BJ (cell line): ENCODE results near the gene HMCN2. TPM values are rescaled to one million over a fixed set of nuclear protein-coding genes. Genes with fewer than 3 reads are reported as not detected.

Experiments used
- CTCF ChIA-PET: fragments of 350-600 bp; formaldehyde crosslinking; extraction: SDS; loops from one replicate; lab custom pipeline; 2021; ENCODE audit warnings: antibody characterized with exemption, inconsistent platforms; lab: Yijun Ruan, JAX
- POLR2A ChIA-PET: fragments of 300-600 bp; sonication (Branson Sonifier 250); formaldehyde crosslinking; extraction: SDS; loops from one replicate; lab custom pipeline; 2021; ENCODE audit warnings: antibody characterized with exemption; lab: Charles Lee
- DNase-seq: peaks from one replicate; pipeline ENCODE4 v3.0.0-alpha.2; 2011; ENCODE audit warnings: low read depth
- H3K27me3 ChIP-seq: 2 replicates; pipeline ENCODE4 v1.6.0; 2011; ENCODE audit warnings: low read length; ENCODE audit not compliant: control insufficient read depth, insufficient read depth
- H3K36me3 ChIP-seq: 2 replicates; pipeline ENCODE4 v1.5.1; 2011; ENCODE audit warnings: low read length; ENCODE audit not compliant: control insufficient read depth, insufficient read depth
- H3K4me3 ChIP-seq: 2 replicates; pipeline ENCODE4 v1.5.1; 2011; ENCODE audit warnings: low read depth, mild to moderate bottlenecking, control low read depth, low read length
- CTCF ChIP-seq: IDR thresholded peaks from 2 replicates; pipeline ENCODE4 v1.5.1; 2011; ENCODE audit warnings: low read depth, mild to moderate bottlenecking, control low read depth, inconsistent platforms, low read length, moderate library complexity; ENCODE audit not compliant: insufficient read depth
- polyA plus RNA-seq: library from polyadenylated mRNA; depleted of rRNA; stranded (reverse); fragments of >200 nt; gene quantifications from 2 replicates; pipeline ENCODE4 v1.2.3, GENCODE V29; 2011

The HMCN2 gene
- polyA plus RNA-seq, 1 experiment = not detected

GRCh38 chr9:130421154-130421801 is 155.7 kb downstream of the HMCN2 start:
- Histone ChIP-seq H3K27me3 (peaks cover 6% of the 10 kb centered on the region), H3K36me3 (no peaks in the 10 kb centered on the region), H3K4me3 (no peak overlapping the region)
- no peak for DNase-seq
- POLR2A ChIA-PET = no interaction called here
- CTCF ChIA-PET = interaction anchor here (1.3 kb wide), 1 partner anchor 11 kb away, joined by 6 read pairs; no protein-coding TSS in a partner anchor
- no peak for TF ChIP-seq CTCF

- TF ChIP-seq CTCF = no peak
- POLR2A ChIA-PET = no interaction called here
Observed at GRCh38 chr9:130421802-130422276, 156.3 kb downstream of the HMCN2 start.

GRCh38 chr9:130422546-130422945 is 157.0 kb downstream of the HMCN2 start:
- ChIA-PET POLR2A (no interaction called here), CTCF (interaction anchor here (1.3 kb wide), 1 partner anchor 10 kb away, joined by 6 read pairs; no protein-coding TSS in a partner anchor)
- H3K27me3 ChIP-seq = peaks cover 5% of the 10 kb centered on the region
- DNase-seq = no peak
- TF ChIP-seq CTCF = no peak
- no peaks in the 10 kb centered on the region for H3K36me3 ChIP-seq
- H3K4me3 ChIP-seq = no peak overlapping the region

More at GRCh38 chr9:130421802-130422276, 156.3 kb downstream of the HMCN2 start:
- no peak for DNase-seq
- Histone ChIP-seq H3K36me3 (no peaks in the 10 kb centered on the region), H3K27me3 (peaks cover 6% of the 10 kb centered on the region), H3K4me3 (no peak overlapping the region)
- CTCF ChIA-PET = interaction anchor here (1.3 kb wide), 1 partner anchor 10 kb away, joined by 6 read pairs; no protein-coding TSS in a partner anchor

GRCh38 chr9:130423272-130423671 is 157.7 kb downstream of the HMCN2 start:
- CTCF ChIA-PET = no interaction called here
- POLR2A ChIA-PET = no interaction called here
- no peak for DNase-seq
- TF ChIP-seq CTCF = no peak
- Histone ChIP-seq H3K4me3 (no peak overlapping the region), H3K36me3 (no peaks in the 10 kb centered on the region), H3K27me3 (peaks cover 4% of the 10 kb centered on the region)

- CTCF ChIA-PET = no interaction called here
- POLR2A ChIA-PET = no interaction called here
- TF ChIP-seq CTCF = no peak
- Histone ChIP-seq H3K4me3 (no peak overlapping the region), H3K27me3 (peaks cover 4% of the 10 kb centered on the region; the same call in 1 of the 2 replicates), H3K36me3 (no peaks in the 10 kb centered on the region)
- no peak for DNase-seq
Observed at GRCh38 chr9:130424595-130425454, 159.3 kb downstream of the HMCN2 start.
